ENCODE data around the gene BTBD17.
A peak's percentile ranks its signal among the peaks of the same experiment; 100 is the strongest.

Gene BTBD17

DNA sequence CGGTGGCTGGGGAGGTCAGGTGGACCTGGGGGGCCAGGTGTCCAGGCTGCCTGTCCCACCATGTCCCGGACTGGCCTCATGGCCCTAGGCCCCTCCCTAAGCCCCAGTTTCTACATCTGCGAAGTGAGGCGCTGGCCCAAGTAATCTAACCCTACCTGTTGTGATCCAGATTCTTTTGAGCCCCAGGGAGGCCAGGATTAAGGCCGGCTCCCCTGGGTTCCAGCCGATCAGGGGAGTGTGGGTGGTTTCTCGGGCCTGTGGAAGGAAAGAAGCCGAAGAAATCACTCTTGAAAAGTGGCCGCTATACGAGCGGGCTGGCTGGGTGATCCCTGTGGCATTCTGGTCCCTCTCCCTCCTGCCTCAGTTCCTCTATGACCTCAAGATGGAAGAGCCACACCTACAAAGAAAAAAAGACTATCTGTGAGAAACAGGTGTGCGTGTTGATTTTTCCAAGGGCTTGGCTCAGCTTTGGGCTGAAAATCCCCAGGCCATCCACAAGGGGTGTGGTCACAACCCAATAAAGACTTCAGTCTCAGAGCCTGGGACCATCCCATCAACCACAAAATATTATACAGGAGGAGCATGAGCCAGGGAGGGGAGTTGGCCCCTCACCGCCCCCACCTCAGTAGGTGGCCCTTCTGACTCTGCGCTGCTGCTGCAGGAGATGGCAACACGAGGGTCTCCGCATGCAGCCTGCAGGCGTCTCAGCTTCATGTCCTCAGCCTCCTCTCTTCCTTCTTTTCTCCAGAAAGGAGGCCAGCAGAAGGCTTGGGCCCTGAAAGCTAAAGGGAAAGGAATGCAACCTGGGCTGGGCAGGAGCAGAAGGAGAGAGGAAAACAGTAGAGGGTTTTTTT is 25.9 kb upstream of the BTBD17 start:
- TF ChIP-seq, protein P1, sequence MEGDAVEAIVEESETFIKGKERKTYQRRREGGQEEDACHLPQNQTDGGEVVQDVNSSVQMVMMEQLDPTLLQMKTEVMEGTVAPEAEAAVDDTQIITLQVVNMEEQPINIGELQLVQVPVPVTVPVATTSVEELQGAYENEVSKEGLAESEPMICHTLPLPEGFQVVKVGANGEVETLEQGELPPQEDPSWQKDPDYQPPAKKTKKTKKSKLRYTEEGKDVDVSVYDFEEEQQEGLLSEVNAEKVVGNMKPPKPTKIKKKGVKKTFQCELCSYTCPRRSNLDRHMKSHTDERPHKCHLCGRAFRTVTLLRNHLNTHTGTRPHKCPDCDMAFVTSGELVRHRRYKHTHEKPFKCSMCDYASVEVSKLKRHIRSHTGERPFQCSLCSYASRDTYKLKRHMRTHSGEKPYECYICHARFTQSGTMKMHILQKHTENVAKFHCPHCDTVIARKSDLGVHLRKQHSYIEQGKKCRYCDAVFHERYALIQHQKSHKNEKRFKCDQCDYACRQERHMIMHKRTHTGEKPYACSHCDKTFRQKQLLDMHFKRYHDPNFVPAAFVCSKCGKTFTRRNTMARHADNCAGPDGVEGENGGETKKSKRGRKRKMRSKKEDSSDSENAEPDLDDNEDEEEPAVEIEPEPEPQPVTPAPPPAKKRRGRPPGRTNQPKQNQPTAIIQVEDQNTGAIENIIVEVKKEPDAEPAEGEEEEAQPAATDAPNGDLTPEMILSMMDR (IDR thresholded peaks at IDR 0.05; ENCODE audit: low read length, missing control alignments), result no peak
- DNase-seq (ENCODE audit: low read depth), result no peak
- H3K4me3 ChIP-seq (replicated peaks; ENCODE audit: low read depth, low read length), result no peak overlapping the region

DNA sequence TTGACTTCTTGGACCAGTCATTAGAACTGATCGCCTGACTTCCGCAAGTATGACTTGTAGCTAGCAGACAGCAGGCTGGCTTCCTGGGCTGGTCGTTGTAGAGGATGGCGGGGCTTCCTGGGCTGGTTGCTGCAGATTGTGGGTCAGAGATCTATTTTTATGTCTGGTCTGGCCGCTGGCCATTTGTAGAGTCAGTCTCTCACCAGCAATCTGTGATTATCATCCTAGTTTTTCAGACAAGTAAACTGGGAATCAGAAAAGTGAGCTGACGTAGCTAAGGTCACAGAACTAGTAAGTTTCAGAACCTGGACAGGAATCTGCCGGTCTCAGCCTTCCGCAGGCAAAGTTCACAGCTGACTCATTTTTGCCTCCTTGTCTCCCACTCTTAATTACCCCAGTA is 24.7 kb upstream of the BTBD17 start:
- TF ChIP-seq, protein P1 (IDR thresholded peaks at IDR 0.05; ENCODE audit: low read length, missing control alignments), result no peak
- H3K4me3 ChIP-seq (replicated peaks; ENCODE audit: low read depth, low read length), result no peak overlapping the region
- peak; percentile 29 for DNase-seq (ENCODE audit: low read depth)

DNA sequence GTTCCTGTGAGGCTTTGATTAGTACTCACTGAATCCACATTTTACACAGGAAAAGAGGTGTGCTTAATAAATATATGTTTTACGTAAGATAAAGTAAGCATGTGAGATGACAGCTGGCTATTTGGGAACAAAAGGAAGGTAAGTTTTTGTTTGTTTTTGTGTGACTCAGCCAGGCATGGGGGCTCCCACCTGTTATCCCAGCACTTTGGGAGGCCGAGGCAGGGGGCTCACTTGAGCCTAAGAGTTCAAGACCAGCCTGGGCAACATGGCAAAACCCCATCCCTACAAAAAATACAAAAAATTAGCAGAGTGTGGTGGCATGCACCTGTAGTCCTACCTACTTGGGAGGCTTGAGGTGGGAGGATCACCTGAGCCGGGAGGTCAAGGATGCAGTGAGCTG is 23.5 kb upstream of the BTBD17 start:
- no peak overlapping the region for H3K4me3 ChIP-seq (replicated peaks; ENCODE audit: low read depth, low read length)
- TF ChIP-seq, protein P1 (IDR thresholded peaks at IDR 0.05; ENCODE audit: low read length, missing control alignments), result no peak
- no peak for DNase-seq (ENCODE audit: low read depth)

DNA sequence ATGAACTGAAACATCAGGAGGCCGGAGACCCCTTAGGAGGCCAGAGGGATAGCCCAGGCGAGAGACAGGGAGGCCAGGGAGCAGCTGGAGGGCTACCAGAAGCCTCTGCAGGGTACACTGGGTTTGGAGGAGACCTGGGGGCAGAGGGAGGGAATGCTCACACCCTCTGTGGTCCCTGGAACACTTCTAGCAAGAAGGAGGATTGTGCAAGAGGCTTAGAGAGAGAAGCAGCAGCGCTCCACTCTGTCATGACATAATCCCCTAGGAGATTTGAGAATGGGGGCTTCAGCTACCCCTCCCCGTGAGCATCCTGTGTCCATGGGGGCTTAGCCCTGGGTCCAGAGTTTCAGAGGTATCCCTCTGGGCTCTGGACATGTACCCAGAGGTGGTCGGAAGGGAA is 21.5 kb upstream of the BTBD17 start:
- DNase-seq (ENCODE audit: low read depth), result no peak
- TF ChIP-seq, protein P1 (IDR thresholded peaks at IDR 0.05; ENCODE audit: low read length, missing control alignments), result no peak
- no peak overlapping the region for H3K4me3 ChIP-seq (replicated peaks; ENCODE audit: low read depth, low read length)

DNA sequence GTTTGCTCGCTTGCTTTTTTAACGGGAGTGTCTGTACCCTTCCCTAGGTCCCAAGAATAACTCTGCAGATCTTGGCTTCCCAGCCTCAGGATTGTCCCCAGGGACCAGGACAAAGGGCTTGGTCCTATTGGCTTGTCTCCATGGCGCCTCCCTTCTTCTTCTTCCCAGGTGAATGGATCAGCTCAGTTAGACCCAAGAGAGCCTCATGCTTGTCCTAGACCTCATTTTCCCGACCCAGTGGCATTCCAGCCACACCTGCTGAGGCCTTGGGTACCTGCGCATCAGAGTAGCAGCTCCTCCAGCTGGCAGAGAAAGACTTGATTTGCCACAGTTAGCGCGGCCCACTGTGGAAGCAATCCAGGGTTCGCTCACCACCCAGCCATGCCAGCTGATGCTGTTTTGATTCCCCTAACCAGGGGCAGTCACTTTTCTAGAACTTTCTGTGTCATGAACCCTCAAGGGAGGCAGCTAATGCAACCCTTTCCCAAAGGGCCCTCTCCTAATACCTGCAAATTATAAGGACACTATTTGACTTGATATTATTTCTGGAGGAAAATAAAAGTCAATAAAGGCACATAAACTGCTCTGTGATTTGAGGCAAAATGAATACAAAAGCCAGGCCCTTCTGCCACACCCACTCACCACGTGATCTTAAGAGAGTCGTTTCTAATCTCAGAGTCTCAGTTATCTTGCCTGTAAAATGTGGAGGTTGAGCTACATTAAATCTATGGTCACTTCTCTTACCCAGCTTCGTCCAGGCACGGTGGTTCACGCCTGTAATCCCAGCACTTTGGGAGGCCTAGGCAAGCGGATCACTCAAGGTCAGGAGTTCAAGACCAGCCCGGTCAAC is 19.5 kb upstream of the BTBD17 start:
- no peak overlapping the region for H3K4me3 ChIP-seq (replicated peaks; ENCODE audit: low read depth, low read length)
- TF ChIP-seq, protein P1 (IDR thresholded peaks at IDR 0.05; ENCODE audit: low read length, missing control alignments), result no peak
- DNase-seq (ENCODE audit: low read depth), result no peak

DNA sequence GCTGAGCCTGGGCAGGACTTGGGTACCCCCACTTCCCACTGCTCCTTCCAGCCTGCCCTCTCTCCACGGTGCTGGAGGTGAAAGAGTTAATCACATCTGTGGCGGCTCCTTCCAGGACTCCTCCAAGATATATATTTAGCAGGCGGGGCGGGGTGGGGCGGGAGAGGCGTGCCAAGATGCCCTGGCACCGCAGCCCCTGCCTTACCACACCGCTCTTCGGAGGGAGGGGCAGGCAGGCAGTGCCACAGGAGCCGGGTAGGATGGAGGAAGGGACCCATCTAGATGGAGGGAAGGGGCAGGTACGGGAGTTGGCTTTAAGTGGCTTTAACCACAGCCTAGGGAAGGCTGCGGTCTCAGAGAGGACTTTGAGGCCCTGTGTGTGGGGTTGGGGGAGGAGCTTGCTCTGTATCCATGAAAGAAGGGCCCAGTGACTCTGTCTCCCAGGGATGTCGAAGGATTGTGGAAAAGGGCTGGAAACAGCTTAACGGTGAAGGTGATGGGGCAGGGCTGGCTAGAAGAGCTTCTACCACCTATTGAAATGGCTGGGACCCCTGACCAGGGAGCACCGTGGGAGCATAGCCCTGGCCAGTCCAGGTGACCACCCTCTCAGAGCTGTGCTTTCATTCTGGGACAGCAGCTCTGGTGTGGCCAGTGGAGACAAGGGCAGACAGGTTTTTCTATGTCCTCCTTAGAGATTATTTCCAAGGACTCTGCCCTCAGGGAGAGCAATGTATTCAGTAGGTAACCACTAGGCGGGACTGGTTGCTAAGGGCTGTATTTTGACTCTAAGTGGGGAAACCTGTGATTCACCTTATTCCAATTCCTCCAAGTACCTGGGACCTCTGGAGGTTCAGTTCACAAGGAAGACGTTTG is 18.7 kb upstream of the BTBD17 start:
- no peak for DNase-seq (ENCODE audit: low read depth)
- H3K4me3 ChIP-seq (replicated peaks; ENCODE audit: low read depth, low read length), result no peak overlapping the region

More for the DNA sequence above, 18.7 kb upstream of the BTBD17 start:
- TF ChIP-seq, protein P1 (IDR thresholded peaks at IDR 0.05; ENCODE audit: low read length, missing control alignments), result no peak

Measured in fibroblast of pulmonary artery (primary cell).